Spleen (tissue), 11 donors: Measurements from ENCODE around the gene MTHFR. TPM values are rescaled to one million over a fixed set of nuclear protein-coding genes. Genes with fewer than 3 reads are reported as not detected.
A peak's percentile ranks its signal among the peaks of the same experiment; 100 is the strongest.

Experiments used
- DNase-seq: peaks from one replicate; pipeline ENCODE4 v3.0.0-alpha.2; 2020
- H3K27ac ChIP-seq, 8 donors: fragments of 200-600 bp; sonication (generic) in 7 of 8; 1 replicate in 4 of 8; 2 replicates in 4 of 8; pipeline versions ENCODE4 v1.5.0 to v1.8.0; 2016 to 2021; ENCODE audit warnings: inconsistent platforms in 4 of 8, mild to moderate bottlenecking in 4 of 8, moderate library complexity in 1 of 8
- H3K27me3 ChIP-seq, 7 donors: fragments of 200-600 bp; sonication (generic) in 6 of 7; replicated peaks in 1 of 7; 1 replicate in 4 of 7; 2 replicates in 3 of 7; pipeline versions ENCODE4 v1.5.0 to v1.8.0; 2016 to 2021; ENCODE audit warnings: inconsistent platforms in 3 of 7, mild to moderate bottlenecking in 1 of 7
- H3K36me3 ChIP-seq, 6 donors: fragments of 200-600 bp; sonication (generic) in 5 of 6; 1 replicate in 4 of 6; 2 replicates in 2 of 6; pipeline versions ENCODE4 v1.5.0 to v1.8.0; 2016 to 2021; ENCODE audit warnings: inconsistent platforms in 2 of 6
- H3K4me1 ChIP-seq, 6 donors: fragments of 200-600 bp; sonication (generic) in 5 of 6; 1 replicate in 3 of 6; 2 replicates in 3 of 6; pipeline versions ENCODE4 v1.5.0 to v1.8.0; 2016 to 2021; ENCODE audit warnings: inconsistent platforms in 3 of 6
- H3K4me3 ChIP-seq, 8 donors: fragments of 200-600 bp; sonication (generic) in 7 of 8; 1 replicate in 4 of 8; 2 replicates in 4 of 8; pipeline versions ENCODE4 v1.5.0 to v1.8.0; 2016 to 2021; ENCODE audit warnings: inconsistent platforms in 4 of 8, mild to moderate bottlenecking in 4 of 8, moderate library complexity in 2 of 8
- H3K9me3 ChIP-seq, 8 donors: fragments of 200-600 bp; sonication (generic) in 7 of 8; 1 replicate in 4 of 8; 2 replicates in 4 of 8; pipeline versions ENCODE4 v1.5.0 to v1.8.0; 2016 to 2021; ENCODE audit warnings: inconsistent platforms in 4 of 8
- CTCF ChIP-seq, 11 experiments: fragments of 200-600 bp in 7 of 11; fragments of 450-650 bp in 4 of 11; sonication (generic) in 4 of 11; IDR thresholded peaks in 8 of 11; conservative IDR thresholded peaks in 3 of 11; 1 replicate in 7 of 11; 2 replicates in 4 of 11; pipeline versions ENCODE4 v1.4.0 to v1.8.0; 2016 to 2021; ENCODE audit warnings: antibody characterized with exemption in 11 of 11, inconsistent platforms in 4 of 11, mild to moderate bottlenecking in 1 of 11
- POLR2A ChIP-seq, 3 donors: fragments of 450-650 bp; IDR thresholded peaks; one replicate each; pipeline ENCODE4 v1.5.1; 2017; ENCODE audit warnings: antibody characterized with exemption in 3 of 3, mild to moderate bottlenecking in 1 of 3
- POLR2AphosphoS5 ChIP-seq, 3 donors: sonication (generic); formaldehyde crosslinking; IDR thresholded peaks; one replicate each; pipeline ENCODE4 v1.5.1; 2017; ENCODE audit warnings: antibody characterized with exemption in 3 of 3
- WGBS, 5 donors: extraction: QIAGEN DNeasy Blood & Tissue Kit in 3 of 5; methylation state at CpG; one replicate each; pipeline versions ENCODE4 v1.1.5 to v1.1.7; 2013 to 2018; 5-methylcytosine and 5-hydroxymethylcytosine counted together
- intact Hi-C: fragments of 100-400 bp; cut with DNase I; formaldehyde crosslinking; loops from one replicate; pipeline ENCODE4 v1.15.0; 2023; ENCODE audit warnings: low total_unique reads
- polyA plus RNA-seq, 3 donors: library from polyadenylated mRNA; stranded (reverse); fragments of 200-250 nt; gene quantifications; one replicate each; pipeline ENCODE4 v1.2.1, GENCODE V29; 2013
- total RNA-seq, 7 donors: library from RNA; depleted of rRNA in 3 of 7; stranded (reverse); fragments of >200 nt in 3 of 7; fragmentation: NEBNext Ultra II Directional in 4 of 7; extraction: Animal tissue kit (Norgen Biotek cat#: 25700) in 4 of 7; gene quantifications; one replicate each; pipeline versions ENCODE4 v1.1.0 to v1.2.1, GENCODE V29; 2016 to 2021
- donor health status: healthy with polysubstance abuse.
- donor health status: DM: no; HTN: no; CAD: no; lungs with moderate emphysema.
- donor health status: DM: no; HTN: no; CAD: no.
- donor health status: Bipolar disorder and iron deficiency.
- donor health status: healthy.
- donor health status: DM: no; HTN: no; CAD: no.
- donor health status: DM: yes; HTN: yes; CAD: no.

Gene MTHFR
- total and polyA plus RNA-seq, 10 donors: 6.7 to 79.8 (median 67.7) TPM

DNA sequence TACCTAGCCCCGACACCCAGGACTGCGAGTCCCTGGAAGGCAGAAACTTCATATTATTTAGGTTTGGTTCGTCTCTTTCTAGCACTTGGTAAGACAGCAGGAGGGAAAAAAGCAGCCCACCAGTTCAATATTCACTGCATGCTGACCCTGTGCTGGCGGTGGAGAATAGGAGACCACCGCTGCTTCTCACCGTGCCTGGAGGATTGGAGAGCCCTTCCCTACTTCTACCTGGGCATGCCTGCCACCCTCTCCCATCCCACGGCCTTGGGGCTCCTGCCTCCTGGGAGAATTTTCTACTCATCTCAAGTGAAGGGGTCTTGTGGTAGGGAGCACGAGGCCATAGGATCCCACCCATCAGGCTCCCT, 5.4 kb downstream of the MTHFR start:
- Histone ChIP-seq H3K4me1 (peaks cover 42 to 100% (median 77%) of the 10 kb centered on the region in 6 donors), H3K9me3 (no peaks in the 10 kb centered on the region), H3K36me3 (peaks cover 0 to 68% (median 44%) of the 10 kb centered on the region in 6 donors), H3K27ac (peak overlapping the region in 5 of 8 donors; percentile 5 to 98 (median 97)), H3K4me3 (no peak overlapping the region), H3K27me3 (no peaks in the 10 kb centered on the region)
- 80 to 97% (median 91%) methylated on average over 8 of the region's 8 CpGs for WGBS, 5 donors
- intact Hi-C loops: loop anchor here (5.0 kb wide), 1 partner anchor 68 kb away; no protein-coding TSS in a partner anchor
- no peak for DNase-seq
- no peak for TF ChIP-seq POLR2AphosphoS5 (IDR thresholded peaks at IDR 0.05)
- TF ChIP-seq CTCF (IDR thresholded peaks at IDR 0.05 in 8 of 11, conservative IDR thresholded peaks at IDR 0.05 in 3 of 11): no peak
- no peak for TF ChIP-seq POLR2A (IDR thresholded peaks at IDR 0.05)

- peak; percentile 53 for DNase-seq
- intact Hi-C loops: loop anchor here (5.0 kb wide), 1 partner anchor 68 kb away; no protein-coding TSS in a partner anchor
- Histone ChIP-seq H3K36me3 (peaks cover 0 to 73% (median 49%) of the 10 kb centered on the region in 6 donors), H3K4me1 (peaks cover 39 to 100% (median 76%) of the 10 kb centered on the region in 6 donors), H3K9me3 (no peaks in the 10 kb centered on the region), H3K27ac (peak overlapping the region in 4 of 8 donors; percentile 97 to 98 (median 98)), H3K27me3 (no peaks in the 10 kb centered on the region), H3K4me3 (no peak overlapping the region)
- no peak for TF ChIP-seq POLR2AphosphoS5 (IDR thresholded peaks at IDR 0.05)
- no peak for TF ChIP-seq POLR2A (IDR thresholded peaks at IDR 0.05)
- no peak for TF ChIP-seq CTCF (IDR thresholded peaks at IDR 0.05 in 8 of 11, conservative IDR thresholded peaks at IDR 0.05 in 3 of 11)
- WGBS, 5 donors: 96 to 98% (median 97%) methylated on average over 9 of the region's 9 CpGs
Measured at GRCh38 chr1:11799896-11800295, 5.9 kb downstream of the MTHFR start.

GRCh38 chr1:11799099-11799498, 6.7 kb downstream of the MTHFR start:
- no peaks in the 10 kb centered on the region for H3K27me3 ChIP-seq
- peak overlapping the region; percentile 22 to 89 (median 80) for H3K27ac ChIP-seq
- peaks cover under 1 to 81% (median 57%) of the 10 kb centered on the region in 6 donors for H3K36me3 ChIP-seq
- no peak overlapping the region for H3K4me3 ChIP-seq
- 95 to 99% (median 97%) methylated on average over 5 of the region's 5 CpGs for WGBS, 5 donors
- peaks cover 32 to 100% (median 72%) of the 10 kb centered on the region in 6 donors for H3K4me1 ChIP-seq
- H3K9me3 ChIP-seq: no peaks in the 10 kb centered on the region
- intact Hi-C loops: no loop called here
- TF ChIP-seq CTCF (IDR thresholded peaks at IDR 0.05 in 8 of 11, conservative IDR thresholded peaks at IDR 0.05 in 3 of 11) (no peak), POLR2AphosphoS5 (IDR thresholded peaks at IDR 0.05) (no peak), POLR2A (IDR thresholded peaks at IDR 0.05) (no peak)
- DNase-seq: peak; percentile 36

- intact Hi-C loops: no loop called here
- WGBS, 5 donors: 55 to 82% (median 60%) methylated on average over 6 of the region's 6 CpGs
- Histone ChIP-seq H3K4me1 (peaks cover 26 to 90% (median 62%) of the 10 kb centered on the region in 6 donors), H3K4me3 (no peak overlapping the region), H3K36me3 (peaks cover 4 to 95% (median 70%) of the 10 kb centered on the region in 6 donors), H3K27me3 (no peaks in the 10 kb centered on the region), H3K27ac (peak overlapping the region; percentile 38 to 89 (median 82)), H3K9me3 (no peaks in the 10 kb centered on the region)
- peak; percentile 80 for DNase-seq
- TF ChIP-seq POLR2AphosphoS5 (IDR thresholded peaks at IDR 0.05) (peak in 2 of 3 donors; percentile 76 to 80), POLR2A (IDR thresholded peaks at IDR 0.05) (no peak), CTCF (IDR thresholded peaks at IDR 0.05 in 8 of 11, conservative IDR thresholded peaks at IDR 0.05 in 3 of 11) (no peak)
Measured at GRCh38 chr1:11797525-11798216, 8.1 kb downstream of the MTHFR start.
